ENCODE measurements around the gene SORCS1. TPM values are rescaled to one million over a fixed set of nuclear protein-coding genes. Genes with fewer than 3 reads are reported as not detected.

Gene SORCS1
- total and polyA plus RNA-seq, 3 donors from 2014 or later: 2.6 to 9.6 (median 4.6) TPM

DNA sequence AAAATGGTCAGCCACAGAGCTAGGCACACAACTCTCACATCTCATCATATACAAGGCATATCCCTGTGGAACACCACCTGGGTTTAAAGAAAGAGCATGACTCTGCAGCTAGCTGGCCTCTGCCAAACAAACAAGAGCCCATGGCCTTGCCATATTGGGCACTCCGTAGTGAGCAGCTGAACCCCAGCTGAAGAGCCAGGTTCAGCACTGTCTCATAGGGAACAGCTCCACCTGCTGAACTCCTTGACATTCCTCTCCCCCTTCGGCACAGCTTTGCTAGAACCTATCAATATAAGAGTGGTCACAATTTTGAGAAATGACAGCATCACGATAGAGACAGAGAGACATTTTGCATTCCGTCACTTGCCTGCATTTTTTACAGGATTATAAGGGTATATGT lies 20.0 kb downstream of the SORCS1 start:
- no peaks in the 10 kb centered on the region for H3K9me3 ChIP-seq
- WGBS, 2 donors: 59 to 67% methylated on average over 3 to 4 of the region's 4 CpGs
- TF ChIP-seq, protein P1, sequence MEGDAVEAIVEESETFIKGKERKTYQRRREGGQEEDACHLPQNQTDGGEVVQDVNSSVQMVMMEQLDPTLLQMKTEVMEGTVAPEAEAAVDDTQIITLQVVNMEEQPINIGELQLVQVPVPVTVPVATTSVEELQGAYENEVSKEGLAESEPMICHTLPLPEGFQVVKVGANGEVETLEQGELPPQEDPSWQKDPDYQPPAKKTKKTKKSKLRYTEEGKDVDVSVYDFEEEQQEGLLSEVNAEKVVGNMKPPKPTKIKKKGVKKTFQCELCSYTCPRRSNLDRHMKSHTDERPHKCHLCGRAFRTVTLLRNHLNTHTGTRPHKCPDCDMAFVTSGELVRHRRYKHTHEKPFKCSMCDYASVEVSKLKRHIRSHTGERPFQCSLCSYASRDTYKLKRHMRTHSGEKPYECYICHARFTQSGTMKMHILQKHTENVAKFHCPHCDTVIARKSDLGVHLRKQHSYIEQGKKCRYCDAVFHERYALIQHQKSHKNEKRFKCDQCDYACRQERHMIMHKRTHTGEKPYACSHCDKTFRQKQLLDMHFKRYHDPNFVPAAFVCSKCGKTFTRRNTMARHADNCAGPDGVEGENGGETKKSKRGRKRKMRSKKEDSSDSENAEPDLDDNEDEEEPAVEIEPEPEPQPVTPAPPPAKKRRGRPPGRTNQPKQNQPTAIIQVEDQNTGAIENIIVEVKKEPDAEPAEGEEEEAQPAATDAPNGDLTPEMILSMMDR (IDR thresholded peaks at IDR 0.05): peak in 1 of 3 experiments; percentile 9
- no peak for TF ChIP-seq POLR2A (IDR thresholded peaks at IDR 0.05)
- peak; percentile 35 for DNase-seq
- no peaks in the 10 kb centered on the region for H3K4me1 ChIP-seq
- H3K27me3 ChIP-seq: no peaks in the 10 kb centered on the region
- no peaks in the 10 kb centered on the region for H3K36me3 ChIP-seq (ENCODE audit: low read depth, missing control alignments)
- no peak overlapping the region for H3K27ac ChIP-seq
- intact Hi-C loops (cut with DNase I; ENCODE audit: low total_unique reads): no loop called here
- H3K4me3 ChIP-seq: no peak overlapping the region

DNA sequence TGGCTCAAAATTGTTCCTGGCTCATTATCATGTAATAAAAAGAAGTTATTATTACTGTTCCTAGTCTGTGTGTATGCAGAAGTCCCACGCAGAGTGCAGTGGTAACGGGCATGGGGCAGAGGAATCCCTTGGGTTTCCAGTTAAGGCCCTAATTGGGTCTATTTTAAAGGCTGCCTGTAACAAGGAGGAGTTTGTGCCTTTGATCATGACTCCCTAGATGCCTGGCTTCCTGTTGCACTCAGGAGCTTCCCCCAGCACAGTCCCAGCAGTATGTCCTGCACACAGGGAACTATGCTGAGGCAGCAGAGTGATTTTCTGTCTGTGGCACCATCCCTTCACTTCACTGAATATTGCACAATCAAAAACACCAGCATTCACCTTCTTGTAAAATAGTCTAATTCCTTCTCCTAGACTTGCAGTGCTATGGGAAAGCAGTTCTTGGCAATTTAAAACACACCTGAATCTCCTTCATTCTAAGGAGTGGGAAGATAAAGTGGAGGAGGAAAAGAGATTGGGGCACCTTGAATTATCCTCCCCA lies 22.9 kb downstream of the SORCS1 start:
- 44 to 60% methylated on average over 2 of the region's 2 CpGs for WGBS, 2 donors
- Histone ChIP-seq H3K36me3 (ENCODE audit: low read depth, missing control alignments) (no peaks in the 10 kb centered on the region), H3K27ac (no peak overlapping the region), H3K9me3 (no peaks in the 10 kb centered on the region), H3K4me1 (no peaks in the 10 kb centered on the region), H3K27me3 (no peaks in the 10 kb centered on the region), H3K4me3 (no peak overlapping the region)
- TF ChIP-seq, protein P1 (IDR thresholded peaks at IDR 0.05): no peak
- no peak for TF ChIP-seq POLR2A (IDR thresholded peaks at IDR 0.05)
- no peak for DNase-seq
- intact Hi-C loops (cut with DNase I; ENCODE audit: low total_unique reads): no loop called here

DNA sequence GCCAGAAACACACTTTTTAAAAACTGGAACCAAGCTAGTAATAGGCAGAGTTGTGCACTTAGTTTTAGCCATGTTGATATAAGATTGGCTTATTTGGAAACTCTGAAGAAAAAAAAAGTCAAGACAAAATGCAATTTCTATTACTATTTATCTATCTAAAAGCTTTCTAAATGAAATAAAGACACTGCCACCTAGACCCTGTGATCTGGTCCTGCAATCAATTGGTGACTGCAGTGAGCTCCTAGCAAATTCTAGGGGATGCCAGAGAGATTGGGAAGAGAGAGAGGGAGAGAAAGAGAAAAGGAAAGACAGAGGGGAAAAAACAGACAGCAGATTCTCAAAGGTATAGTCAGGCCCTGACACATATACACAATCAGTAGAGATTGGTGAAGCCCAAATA lies 25.3 kb downstream of the SORCS1 start:
- DNase-seq: no peak
- intact Hi-C loops (cut with DNase I; ENCODE audit: low total_unique reads): no loop called here
- no peaks in the 10 kb centered on the region for H3K4me1 ChIP-seq

DNA sequence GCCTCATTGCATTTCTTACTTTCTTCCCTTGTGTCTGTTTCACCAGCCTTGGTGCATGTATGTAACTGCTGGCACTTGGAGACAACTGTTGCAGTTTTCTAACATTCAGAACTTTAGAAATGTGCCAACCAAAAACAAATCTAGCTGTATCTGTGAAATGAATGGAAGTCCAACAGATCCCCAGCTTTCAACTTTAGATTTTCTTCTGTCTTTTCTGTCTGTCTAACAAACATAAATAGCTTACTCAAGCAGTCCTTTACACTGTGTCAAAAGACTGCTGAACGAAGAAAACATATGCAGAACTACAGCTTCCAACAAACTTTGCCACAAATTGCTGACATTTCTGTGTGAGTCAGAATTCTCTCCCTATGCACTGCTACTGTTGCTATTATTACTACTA lies 30.9 kb downstream of the SORCS1 start:
- H3K4me3 ChIP-seq: no peak overlapping the region
- no peak overlapping the region for H3K27ac ChIP-seq
- no peaks in the 10 kb centered on the region for H3K27me3 ChIP-seq
- DNase-seq: no peak
- no peaks in the 10 kb centered on the region for H3K36me3 ChIP-seq (ENCODE audit: low read depth, missing control alignments)
- WGBS, 2 donors: 76 to 84% methylated on average over 1 of the region's 1 CpG
- intact Hi-C loops (cut with DNase I; ENCODE audit: low total_unique reads): no loop called here
- no peaks in the 10 kb centered on the region for H3K4me1 ChIP-seq
- TF ChIP-seq, protein P1 (IDR thresholded peaks at IDR 0.05): no peak
- TF ChIP-seq POLR2A (IDR thresholded peaks at IDR 0.05): no peak
- no peaks in the 10 kb centered on the region for H3K9me3 ChIP-seq

More for the DNA sequence above, 25.3 kb downstream of the SORCS1 start:
- H3K9me3 ChIP-seq: no peaks in the 10 kb centered on the region
- no peak overlapping the region for H3K4me3 ChIP-seq
- H3K27ac ChIP-seq: no peak overlapping the region
- H3K27me3 ChIP-seq: no peaks in the 10 kb centered on the region
- TF ChIP-seq, protein P1 (IDR thresholded peaks at IDR 0.05): no peak
- TF ChIP-seq POLR2A (IDR thresholded peaks at IDR 0.05): no peak
- H3K36me3 ChIP-seq (ENCODE audit: low read depth, missing control alignments): no peaks in the 10 kb centered on the region

DNA sequence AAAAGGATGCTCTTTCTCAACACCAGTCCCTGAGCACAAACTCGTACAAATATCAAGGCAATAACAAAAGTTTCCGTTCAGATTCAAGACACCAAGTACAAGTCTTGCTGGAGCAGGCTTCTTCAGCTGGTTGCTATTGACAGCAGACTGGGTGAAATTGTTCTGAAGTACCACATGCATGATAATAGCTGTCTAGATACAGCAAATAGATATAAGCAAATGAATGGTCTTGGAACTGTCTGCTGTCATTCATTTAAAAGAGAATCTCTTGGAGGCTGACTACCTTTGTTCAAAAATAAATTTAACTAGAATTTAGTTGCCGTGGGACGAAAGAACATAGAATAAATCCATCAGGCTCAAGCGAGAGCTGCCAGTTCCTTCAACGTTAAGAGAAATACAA lies 35.5 kb downstream of the SORCS1 start:
- TF ChIP-seq, protein P1 (IDR thresholded peaks at IDR 0.05): no peak
- no peak for TF ChIP-seq POLR2A (IDR thresholded peaks at IDR 0.05)
- Histone ChIP-seq H3K4me3 (no peak overlapping the region), H3K27ac (no peak overlapping the region), H3K36me3 (ENCODE audit: low read depth, missing control alignments) (no peaks in the 10 kb centered on the region), H3K9me3 (no peaks in the 10 kb centered on the region), H3K4me1 (no peaks in the 10 kb centered on the region), H3K27me3 (no peaks in the 10 kb centered on the region)
- DNase-seq: no peak
- intact Hi-C loops (cut with DNase I; ENCODE audit: low total_unique reads): no loop called here
- 81 to 86% methylated on average over 6 of the region's 6 CpGs for WGBS, 2 donors
